HG03521 (cell line): ENCODE results near the gene TBL2.
A peak's percentile ranks its signal among the peaks of the same experiment; 100 is the strongest.
"Not testable (repeated sequence)": the region's sequence is repeated elsewhere in the genome, so short reads cannot be mapped to it uniquely, and the experiment has no call there.

Source experiments
- ATAC-seq: cut with Tn5 transposase; IDR thresholded peaks from one replicate; pipeline ENCODE4 v1.9.1; 2021; ENCODE audit warnings: mild to moderate bottlenecking, moderate library complexity; ENCODE audit not compliant: unreplicated experiment

The TBL2 gene

GRCh38 chr7:73570977-73571376 is 7.4 kb downstream of the TBL2 start:
- no peak for ATAC-seq

GRCh38 chr7:73570521-73570920 is 7.9 kb downstream of the TBL2 start:
- ATAC-seq, result no peak

GRCh38 chr7:73569042-73569608 is 9.3 kb downstream of the TBL2 start:
- ATAC-seq, result no peak

GRCh38 chr7:73567846-73568685 is 10.3 kb downstream of the TBL2 start:
- no peak for ATAC-seq

- no peak for ATAC-seq
These were observed 11.2 kb downstream of the TBL2 start for GRCh38 chr7:73567140-73567539.

- not testable (repeated sequence) for ATAC-seq
These were observed 11.9 kb downstream of the TBL2 start for GRCh38 chr7:73566431-73566830.

- no peak for ATAC-seq
These were observed 12.6 kb downstream of the TBL2 start for GRCh38 chr7:73565675-73566340.

- no peak for ATAC-seq
These were observed 18.1 kb downstream of the TBL2 start for GRCh38 chr7:73560109-73560835.

- ATAC-seq, result peak; percentile 46
These were observed 20.8 kb downstream of the TBL2 start, which contains the start of gene BCL7B for GRCh38 chr7:73557397-73558257. TSS of gene BCL7B (minus strand) at chr7:73557690. CDS start at chr7:73557578, 112 bp downstream.

GRCh38 chr7:73557108-73557396 is 21.3 kb downstream of the TBL2 start:
- ATAC-seq, result peak; percentile 87

- no peak for ATAC-seq
These were observed 21.9 kb downstream of the TBL2 start for GRCh38 chr7:73556208-73557107.

- ATAC-seq, result no peak
These were observed 22.9 kb downstream of the TBL2 start for GRCh38 chr7:73555411-73555982.

GRCh38 chr7:73550093-73550492 is 28.3 kb downstream of the TBL2 start:
- ATAC-seq, result not testable (repeated sequence)

- ATAC-seq, result no peak
These were observed 29.2 kb downstream of the TBL2 start for GRCh38 chr7:73549176-73549575.

GRCh38 chr7:73547841-73548240 is 30.5 kb downstream of the TBL2 start:
- ATAC-seq, result no peak

GRCh38 chr7:73544678-73545077 is 33.7 kb downstream of the TBL2 start:
- ATAC-seq, result no peak

- no peak for ATAC-seq
These were observed 36.7 kb downstream of the TBL2 start for GRCh38 chr7:73541722-73542121.

GRCh38 chr7:73539709-73540108 is 38.7 kb downstream of the TBL2 start:
- no peak for ATAC-seq

- not testable (repeated sequence) for ATAC-seq
These were observed 39.9 kb downstream of the TBL2 start for GRCh38 chr7:73538510-73538909.
